IMR-90 (cell line): ENCODE results near the gene RNASE3. TPM values are rescaled to one million over a fixed set of nuclear protein-coding genes. Genes with fewer than 3 reads are reported as not detected.

Experiments used
- ATAC-seq: fragments of 200-7000 bp; cut with Tn5 transposase; 2 replicates; pipeline ENCODE4 v1.9.1; 2020; ENCODE audit warnings: low read depth, mild to moderate bottlenecking, moderate library complexity
- BruUV-seq: library from RNA; stranded (reverse); fragments of 400-500 nt; replicated peaks from 2 replicates; lab custom pipeline; 2021; lab: Mats Ljungman, UMichigan
- CTCF ChIA-PET: fragments of 300-600 bp; formaldehyde crosslinking; extraction: SDS; loops from one replicate; lab custom pipeline; 2021; ENCODE audit warnings: antibody characterized with exemption; lab: Yijun Ruan, JAX
- POLR2A ChIA-PET: fragments of 300-600 bp; sonication (Branson Sonifier 250); formaldehyde crosslinking; loops from one replicate; lab custom pipeline; 2022; ENCODE audit warnings: antibody characterized with exemption; ENCODE audit not compliant: unreplicated experiment; lab: Charles Lee
- DNase-seq: peaks from one replicate; pipeline ENCODE4 v3.0.0; 2013
- H2AFZ ChIP-seq: replicated peaks from 2 replicates; pipeline ENCODE3; 2013; ENCODE audit warnings: low read length, mild to moderate bottlenecking; ENCODE audit not compliant: poor library complexity
- H2AK5ac ChIP-seq: 2 replicates; pipeline ENCODE4 v1.6.1; 2013; ENCODE audit warnings: low read depth, low read length, inconsistent platforms
- H2AK9ac ChIP-seq: replicated peaks from 2 replicates; pipeline ENCODE3; 2013; ENCODE audit warnings: mild to moderate bottlenecking, low read depth, low read length, moderate library complexity; ENCODE audit not compliant: poor library complexity
- H2BK120ac ChIP-seq: 2 replicates; pipeline ENCODE4 v1.6.1; 2013; ENCODE audit warnings: low read depth, low read length, inconsistent platforms
- H2BK15ac ChIP-seq: 3 replicates; pipeline ENCODE4 v1.6.1; 2013; ENCODE audit warnings: low read depth, low read length, inconsistent platforms
- H2BK20ac ChIP-seq: 2 replicates; pipeline ENCODE4 v1.6.1; 2013; ENCODE audit warnings: low read depth, mild to moderate bottlenecking, inconsistent platforms, low read length, moderate library complexity
- H2BK5ac ChIP-seq: 2 replicates; pipeline ENCODE4 v1.6.1; 2013; ENCODE audit warnings: mild to moderate bottlenecking, low read depth, low read length, inconsistent platforms; ENCODE audit not compliant: poor library complexity, severe bottlenecking
- H3K14ac ChIP-seq: replicated peaks from 2 replicates; pipeline ENCODE4 v1.6.1; 2013; ENCODE audit warnings: low read depth, low read length, inconsistent platforms
- H3K18ac ChIP-seq: 2 replicates; pipeline ENCODE4 v1.6.1; 2013; ENCODE audit warnings: low read depth, low read length, control low read depth
- H3K23ac ChIP-seq: 2 replicates; pipeline ENCODE4 v1.6.1; 2013; ENCODE audit warnings: low read depth, low read length, inconsistent platforms
- H3K27ac ChIP-seq: 2 replicates; pipeline ENCODE4 v1.5.1; 2013; ENCODE audit warnings: mild to moderate bottlenecking, control low read depth, low read length; ENCODE audit not compliant: insufficient read depth
- H3K27me3 ChIP-seq: 2 replicates; pipeline ENCODE4 v1.6.1; 2013; ENCODE audit warnings: low read length; ENCODE audit not compliant: control insufficient read depth, insufficient read depth
- H3K36me3 ChIP-seq: 2 replicates; pipeline ENCODE4 v1.6.1; 2013; ENCODE audit warnings: low read length, mixed read lengths; ENCODE audit not compliant: control insufficient read depth, insufficient read depth
- H3K4ac ChIP-seq: 2 replicates; pipeline ENCODE4 v1.6.1; 2013; ENCODE audit warnings: low read depth, low read length, inconsistent platforms
- H3K4me1 ChIP-seq: 2 replicates; pipeline ENCODE4 v1.6.1; 2013; ENCODE audit warnings: low read length, mixed read lengths; ENCODE audit not compliant: control insufficient read depth, insufficient read depth
- H3K4me2 ChIP-seq: 2 replicates; pipeline ENCODE4 v1.6.1; 2013; ENCODE audit warnings: low read depth, mild to moderate bottlenecking, control low read depth, low read length, moderate library complexity
- H3K4me3 ChIP-seq: 2 replicates; pipeline ENCODE4 v1.5.1; 2013; ENCODE audit warnings: low read depth, mild to moderate bottlenecking, control low read depth, low read length, moderate library complexity; ENCODE audit not compliant: insufficient read depth
- H3K56ac ChIP-seq: 2 replicates; pipeline ENCODE4 v1.6.1; 2013; ENCODE audit warnings: low read length, inconsistent platforms; ENCODE audit not compliant: insufficient read depth; ENCODE audit errors: extremely low read depth
- H3K79me1 ChIP-seq, 2 experiments: 2 replicates each; pipeline ENCODE4 v1.6.1; 2013; ENCODE audit warnings: low read length in 2 of 2, inconsistent platforms in 1 of 2, low read depth in 1 of 2
- H3K9ac ChIP-seq: 2 replicates; pipeline ENCODE4 v1.6.1; 2013; ENCODE audit warnings: low read depth, low read length, control low read depth
- H3K9me1 ChIP-seq: 2 replicates; pipeline ENCODE4 v1.6.1; 2013; ENCODE audit warnings: low read length, inconsistent platforms; ENCODE audit not compliant: insufficient read depth
- H3K9me3 ChIP-seq: 2 replicates; pipeline ENCODE4 v1.6.1; 2013; ENCODE audit warnings: low read length; ENCODE audit not compliant: control insufficient read depth, insufficient read depth
- H4K20me1 ChIP-seq: 2 replicates; pipeline ENCODE4 v1.6.1; 2013; ENCODE audit warnings: low read length, inconsistent platforms; ENCODE audit not compliant: insufficient read depth
- H4K5ac ChIP-seq: 2 replicates; pipeline ENCODE4 v1.6.1; 2013; ENCODE audit warnings: mild to moderate bottlenecking, low read depth, low read length, control low read depth
- H4K8ac ChIP-seq, 2 experiments: 2 replicates each; pipeline ENCODE4 v1.6.1; 2013; ENCODE audit warnings: low read depth in 2 of 2, low read length in 2 of 2, control low read depth in 1 of 2, inconsistent platforms in 1 of 2
- H4K91ac ChIP-seq: 2 replicates; pipeline ENCODE4 v1.6.1; 2013; ENCODE audit warnings: low read depth, low read length, inconsistent platforms; ENCODE audit not compliant: insufficient read depth
- CHD1 ChIP-seq: IDR thresholded peaks from 2 replicates; pipeline ENCODE4 v1.6.1; 2012; ENCODE audit warnings: low read depth, low read length, improper control_type of control experiment
- FOS ChIP-seq: fragments of 150-350 bp; IDR thresholded peaks from 2 replicates; pipeline ENCODE4 v1.6.1; 2016; ENCODE audit warnings: low read depth, low read length
- MAZ ChIP-seq: IDR thresholded peaks from 2 replicates; pipeline ENCODE4 v1.6.1; 2012; ENCODE audit warnings: low read depth, mild to moderate bottlenecking, low read length, improper control_type of control experiment, moderate library complexity, borderline replicate concordance
- MXI1 ChIP-seq: IDR thresholded peaks from 2 replicates; pipeline ENCODE4 v1.6.1; 2012; ENCODE audit warnings: low read depth, mild to moderate bottlenecking, low read length, moderate library complexity, borderline replicate concordance
- NFE2L2 ChIP-seq: fragments of 150-350 bp; IDR thresholded peaks from 2 replicates; pipeline ENCODE4 v1.6.1; 2016; ENCODE audit warnings: low read depth, mild to moderate bottlenecking, low read length
- RFX5 ChIP-seq: IDR thresholded peaks from 2 replicates; pipeline ENCODE4 v1.8.0; 2012; ENCODE audit warnings: low read depth, mild to moderate bottlenecking, low read length, moderate library complexity
- SMC3 ChIP-seq: fragments of 150-350 bp; IDR thresholded peaks from 2 replicates; pipeline ENCODE4 v1.6.1; 2016; ENCODE audit warnings: low read depth, mild to moderate bottlenecking, antibody characterized with exemption, low read length, moderate library complexity
- WGBS, 2 experiments: methylation state at CpG; one replicate each; pipeline versions ENCODE4 v1.1.5 to v1.1.7; 2013; ENCODE audit warnings: missing lambda C conversion rate in 2 of 2; ENCODE audit not compliant: insufficient read length in 1 of 2; ENCODE audit errors: extremely low coverage in 2 of 2; 5-methylcytosine and 5-hydroxymethylcytosine counted together
- dilution Hi-C: fragments of 300-500 bp; cut with HindIII; formaldehyde crosslinking; loops from one replicate; pipeline ENCODE4 v1.14.3; 2018; ENCODE audit warnings: low sequenced_read_pairs; ENCODE audit not compliant: unreplicated experiment
- in situ Hi-C: fragments of 300-500 bp; cut with MboI; formaldehyde crosslinking; loops from 3 replicates; pipeline ENCODE4 v1.14.3; 2019; ENCODE audit warnings: low sequenced_read_pairs, inconsistent platforms, mixed read lengths
- intact Hi-C: fragments of 100-400 bp; cut with micrococcal nuclease; formaldehyde crosslinking; loops from 2 replicates; pipeline ENCODE4 v1.10.0; 2022
- polyA plus RNA-seq, 3 experiments: library from polyadenylated mRNA; depleted of rRNA; stranded (reverse); fragments of >200 nt; gene quantifications; 2 replicates each; pipeline ENCODE4 v1.2.3, GENCODE V29; 2012; ENCODE audit warnings: low replicate concordance in 1 of 3
- total RNA-seq: library from RNA; depleted of rRNA; stranded (reverse); fragments of >200 nt; gene quantifications from 2 replicates; pipeline ENCODE4 v1.2.3, GENCODE V29; 2012
- TF ChIP-seq, protein P1 (sequence below): fragments of 150-350 bp; IDR thresholded peaks from 2 replicates; pipeline ENCODE4 v1.6.1; 2017; ENCODE audit warnings: mild to moderate bottlenecking, antibody characterized with exemption, low read length, low read depth
- TF ChIP-seq, protein P2 (sequence below): fragments of 150-350 bp; IDR thresholded peaks from 2 replicates; pipeline ENCODE4 v1.6.1; 2016; ENCODE audit warnings: low read depth, mild to moderate bottlenecking, low read length, moderate library complexity, borderline replicate concordance

The RNASE3 gene
- total and polyA plus RNA-seq, 2 of the 4 experiments (the other 2 are of a cell fraction): not detected

DNA sequence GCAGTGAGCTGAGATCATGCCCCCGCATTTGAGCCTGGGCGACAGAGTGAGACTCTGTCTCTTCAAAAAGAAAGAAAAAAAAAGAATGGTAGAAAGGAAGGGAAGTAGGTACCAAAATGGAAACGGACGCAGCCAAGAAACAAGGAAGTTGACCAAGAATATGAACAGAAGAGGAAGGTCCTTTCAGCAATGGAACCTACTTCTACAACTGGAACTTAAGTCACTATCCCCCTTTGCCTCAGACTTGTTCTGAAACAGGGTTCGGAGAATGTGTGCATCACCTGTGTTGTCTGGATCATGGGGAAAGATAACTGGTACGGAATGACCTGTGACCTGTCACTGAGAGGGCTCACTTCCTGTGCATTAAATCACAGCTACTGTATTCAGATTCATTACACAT is 44.6 kb upstream of the RNASE3 start:
- H3K9me3 ChIP-seq: no peaks in the 10 kb centered on the region
- DNase-seq: no peak
- no peak overlapping the region for H2BK5ac ChIP-seq
- H3K4ac ChIP-seq: no peak overlapping the region
- no peaks in the 10 kb centered on the region for H4K20me1 ChIP-seq
- H3K56ac ChIP-seq: no peak overlapping the region
- no peaks in the 10 kb centered on the region for H3K36me3 ChIP-seq
- H4K8ac ChIP-seq: no peak overlapping the region
- H2BK15ac ChIP-seq: no peak overlapping the region
- H3K4me1 ChIP-seq: no peaks in the 10 kb centered on the region
- no peak overlapping the region for H3K9ac ChIP-seq
- no peak overlapping the region for H3K4me2 ChIP-seq
- no peak overlapping the region for H2BK20ac ChIP-seq
- H2AK9ac ChIP-seq: no peak overlapping the region
- H3K27me3 ChIP-seq: no peaks in the 10 kb centered on the region; the same call in 1 of the 2 replicates
- no TSS peak for BruUV-seq
- no peak overlapping the region for H3K27ac ChIP-seq
- intact Hi-C loops (no loop called here), dilution Hi-C loops (no loop called here), in situ Hi-C loops (no loop called here)
- no peak overlapping the region for H3K18ac ChIP-seq
- ATAC-seq: no peak
- 100% methylated on average over 2 of the region's 6 CpGs; no CpG with 5 or more reads in 1 of the 2 experiments for WGBS, 2 experiments
- TF ChIP-seq RFX5 (no peak), NFE2L2 (no peak), SMC3 (no peak), MAZ (no peak), CHD1 (no peak), FOS (no peak), MXI1 (no peak)
- TF ChIP-seq, protein P1, sequence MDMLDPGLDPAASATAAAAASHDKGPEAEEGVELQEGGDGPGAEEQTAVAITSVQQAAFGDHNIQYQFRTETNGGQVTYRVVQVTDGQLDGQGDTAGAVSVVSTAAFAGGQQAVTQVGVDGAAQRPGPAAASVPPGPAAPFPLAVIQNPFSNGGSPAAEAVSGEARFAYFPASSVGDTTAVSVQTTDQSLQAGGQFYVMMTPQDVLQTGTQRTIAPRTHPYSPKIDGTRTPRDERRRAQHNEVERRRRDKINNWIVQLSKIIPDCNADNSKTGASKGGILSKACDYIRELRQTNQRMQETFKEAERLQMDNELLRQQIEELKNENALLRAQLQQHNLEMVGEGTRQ: no peak
- TF ChIP-seq, protein P2, sequence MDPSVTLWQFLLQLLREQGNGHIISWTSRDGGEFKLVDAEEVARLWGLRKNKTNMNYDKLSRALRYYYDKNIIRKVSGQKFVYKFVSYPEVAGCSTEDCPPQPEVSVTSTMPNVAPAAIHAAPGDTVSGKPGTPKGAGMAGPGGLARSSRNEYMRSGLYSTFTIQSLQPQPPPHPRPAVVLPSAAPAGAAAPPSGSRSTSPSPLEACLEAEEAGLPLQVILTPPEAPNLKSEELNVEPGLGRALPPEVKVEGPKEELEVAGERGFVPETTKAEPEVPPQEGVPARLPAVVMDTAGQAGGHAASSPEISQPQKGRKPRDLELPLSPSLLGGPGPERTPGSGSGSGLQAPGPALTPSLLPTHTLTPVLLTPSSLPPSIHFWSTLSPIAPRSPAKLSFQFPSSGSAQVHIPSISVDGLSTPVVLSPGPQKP: no peak
- no peaks in the 10 kb centered on the region for H3K9me1 ChIP-seq
- no peaks in the 10 kb centered on the region for H3K79me1 ChIP-seq
- H3K23ac ChIP-seq: no peak overlapping the region
- H2BK120ac ChIP-seq: no peak overlapping the region
- no peak overlapping the region for H3K14ac ChIP-seq
- no peak overlapping the region for H3K4me3 ChIP-seq
- no peak overlapping the region for H4K5ac ChIP-seq
- no peak overlapping the region for H2AFZ ChIP-seq
- POLR2A ChIA-PET: no interaction called here
- H4K91ac ChIP-seq: no peak overlapping the region
- H2AK5ac ChIP-seq: no peak overlapping the region
- CTCF ChIA-PET: no interaction called here
